Measurements from ENCODE around the gene ANGPTL4.
"Not testable (repeated sequence)": the region's sequence is repeated elsewhere in the genome, so short reads cannot be mapped to it uniquely, and the experiment has no call there.

Gene ANGPTL4

DNA sequence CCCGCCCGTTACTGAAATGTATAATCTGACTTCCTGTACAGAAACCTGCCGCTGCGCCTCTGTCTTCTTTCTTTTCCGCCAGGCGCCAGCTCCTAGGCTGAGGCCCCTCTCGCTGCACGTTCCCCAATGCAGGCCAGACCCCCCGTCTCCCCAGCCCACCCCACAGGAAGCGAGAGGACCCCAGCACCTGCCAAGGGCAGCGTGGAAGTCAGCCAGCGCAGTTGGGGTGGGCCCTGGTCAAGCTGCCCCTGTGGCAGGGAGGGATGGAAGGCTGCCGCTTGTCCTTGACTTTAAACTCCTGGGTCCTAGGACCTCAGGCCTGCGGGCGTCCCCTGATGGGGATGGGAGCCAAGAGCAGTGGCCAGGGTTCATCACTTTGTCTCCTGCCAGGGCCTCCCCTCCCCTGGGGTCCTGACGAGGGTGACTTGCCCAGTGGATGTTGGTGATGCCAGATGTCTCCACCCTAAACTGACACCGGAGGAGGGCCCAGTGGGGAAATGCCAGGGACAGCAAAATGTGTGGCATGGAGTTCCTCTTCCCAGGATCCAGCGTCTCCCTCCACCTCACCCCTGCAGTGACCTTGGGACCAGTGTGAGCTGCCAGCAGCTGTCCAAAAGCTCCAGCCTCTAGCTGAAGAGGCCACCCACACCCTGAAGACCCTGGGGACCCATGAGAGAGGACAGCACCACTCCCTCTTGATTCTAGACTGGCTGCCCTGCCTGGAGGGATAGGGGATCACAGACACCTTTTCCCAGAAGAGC lies 40.6 kb downstream of the ANGPTL4 start:
- TF ChIP-seq EZH2 (optimal IDR thresholded peaks at IDR 0.05; ENCODE audit: low read depth, low read length) (no peak), EZH2phosphoT487 (IDR thresholded peaks at IDR 0.05; ENCODE audit: low read length) (no peak)
- Histone ChIP-seq H3K4me1 (ENCODE audit: low read length) (no peaks in the 10 kb centered on the region), H3K27me3 (replicated peaks; ENCODE audit: insufficient read depth, low read length) (no peaks in the 10 kb centered on the region), H3K27ac (ENCODE audit: low read length) (no peak overlapping the region), H3K4me3 (ENCODE audit: low read length) (no peak overlapping the region), H3K4me2 (ENCODE audit: low read depth, low read length) (no peak overlapping the region), H3K9ac (ENCODE audit: low read length) (no peak overlapping the region), H3K36me3 (replicated peaks; ENCODE audit: insufficient read depth, low read length) (peaks cover 3% of the 10 kb centered on the region; the same call in 1 of the 2 replicates), H3K9me2 (replicated peaks; ENCODE audit: insufficient read depth, low read length) (no peaks in the 10 kb centered on the region), H3F3A (ENCODE audit: insufficient read depth, low read length) (no peaks in the 10 kb centered on the region), H4K20me1 (ENCODE audit: insufficient read depth, low read length) (no peaks in the 10 kb centered on the region), H3K79me2 (ENCODE audit: low read length) (peaks cover 8% of the 10 kb centered on the region), H3K9me3 (replicated peaks; ENCODE audit: insufficient read depth, low read length) (no peaks in the 10 kb centered on the region), H2AFZ (ENCODE audit: low read length) (no peak overlapping the region)
- DNase-seq = no peak

DNA sequence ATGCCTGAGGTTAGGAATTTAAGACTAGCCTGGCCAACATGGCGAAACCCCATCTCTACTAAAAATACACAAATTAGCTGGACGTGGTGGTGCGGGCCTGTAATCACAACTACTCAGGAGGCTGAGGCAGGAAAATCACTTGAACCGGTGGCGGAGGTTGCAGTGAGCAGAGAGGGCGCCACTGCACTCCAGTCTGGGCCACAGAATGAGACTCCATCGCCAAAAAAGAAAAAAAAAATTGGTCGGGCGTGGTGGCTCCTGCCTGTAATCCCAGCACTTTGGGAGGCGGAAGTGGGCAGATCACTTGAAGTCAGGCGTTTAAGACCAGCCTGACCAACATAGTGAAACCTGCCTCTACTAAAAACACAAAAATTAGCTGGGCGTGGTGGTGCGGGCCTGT lies 46.8 kb downstream of the ANGPTL4 start:
- H3K9ac ChIP-seq (ENCODE audit: low read length); H3K4me3 ChIP-seq (ENCODE audit: low read length); H3K36me3 ChIP-seq (replicated peaks; ENCODE audit: insufficient read depth, low read length); H3K9me2 ChIP-seq (replicated peaks; ENCODE audit: insufficient read depth, low read length); H3K27ac ChIP-seq (ENCODE audit: low read length); H3K79me2 ChIP-seq (ENCODE audit: low read length); DNase-seq; H2AFZ ChIP-seq (ENCODE audit: low read length); H4K20me1 ChIP-seq (ENCODE audit: insufficient read depth, low read length); H3K4me1 ChIP-seq (ENCODE audit: low read length); H3K4me2 ChIP-seq (ENCODE audit: low read depth, low read length); H3K9me3 ChIP-seq (replicated peaks; ENCODE audit: insufficient read depth, low read length); H3K27me3 ChIP-seq (replicated peaks; ENCODE audit: insufficient read depth, low read length); H3F3A ChIP-seq (ENCODE audit: insufficient read depth, low read length): not testable (repeated sequence)

DNA sequence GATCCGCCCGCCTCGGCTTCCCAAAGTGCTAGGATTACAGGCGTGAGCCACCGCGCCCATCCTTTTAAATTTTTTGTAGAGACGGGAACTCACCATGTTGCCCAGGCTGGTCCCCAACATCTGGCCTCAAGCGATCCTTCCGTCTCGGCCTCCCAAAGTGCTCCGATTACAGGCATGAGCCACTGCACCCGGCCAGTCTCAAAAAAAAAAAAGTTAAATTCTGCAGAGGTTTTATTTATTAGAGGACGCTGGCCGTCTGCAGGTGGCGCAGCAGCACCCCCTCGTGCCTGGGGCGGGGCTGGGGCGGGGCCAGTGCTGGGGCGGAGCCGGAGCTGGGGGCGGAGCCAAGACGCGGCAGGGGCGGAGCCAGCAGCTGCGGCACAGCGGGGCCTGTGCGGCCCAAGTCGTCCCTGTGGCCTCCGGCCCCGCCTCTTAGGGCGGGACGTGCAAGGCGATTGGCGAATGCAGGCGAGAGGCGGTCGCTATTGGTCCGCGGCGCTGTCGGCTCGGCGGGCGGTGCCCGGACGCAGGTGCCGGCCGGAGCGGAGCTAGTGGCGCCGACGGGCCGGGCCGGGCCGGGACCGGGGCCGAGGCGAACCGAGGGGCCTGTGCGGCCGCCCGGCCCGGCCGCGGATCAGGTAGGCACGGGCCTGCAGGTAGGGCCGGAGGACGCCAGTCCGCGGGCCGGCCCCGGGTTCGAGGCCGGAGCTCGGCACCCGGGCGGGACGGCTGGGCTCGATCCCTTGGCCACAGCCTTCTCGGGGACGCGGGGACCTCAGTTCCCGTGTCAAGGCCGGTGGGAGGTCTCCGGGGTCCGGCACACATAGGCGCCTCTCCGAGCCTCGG lies 49.1 kb downstream of the ANGPTL4 start, which contains the start of gene MARCHF2:
Gene MARCHF2, plus strand, starts transcription at position 523 of the 846 bp plus-strand sequence. CDS start 8,536 bp downstream, outside the sequence.
- H3K9ac ChIP-seq (ENCODE audit: low read length) = peak within 1 kb of the TSS; percentile 78

DNA sequence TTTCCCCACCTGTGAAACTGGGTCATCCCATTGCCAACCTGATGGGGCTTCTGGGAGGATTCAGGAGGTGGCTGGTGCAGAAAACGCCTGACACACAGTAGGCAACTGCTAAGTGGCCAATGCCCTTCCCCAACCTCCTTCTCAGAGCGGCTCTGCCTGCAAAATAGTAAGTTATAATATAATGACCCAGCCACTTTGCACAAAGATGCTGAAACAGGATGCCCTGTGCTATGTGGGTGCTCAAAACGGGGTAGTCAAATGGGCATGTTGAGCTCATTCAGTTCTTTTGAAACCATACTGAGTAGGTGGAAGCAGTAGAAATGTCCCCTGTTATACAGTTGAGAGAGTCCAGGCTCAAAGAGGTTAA lies 49.7 kb downstream of the ANGPTL4 start:
- H3K4me1 ChIP-seq (ENCODE audit: low read length) = peaks cover 3% of the 10 kb centered on the region; the same call in 1 of the 2 replicates
- H3K27ac ChIP-seq (ENCODE audit: low read length) = no peak overlapping the region
- no peaks in the 10 kb centered on the region for H4K20me1 ChIP-seq (ENCODE audit: insufficient read depth, low read length)
- H3K9ac ChIP-seq (ENCODE audit: low read length) = peak overlapping the region; percentile 78
- no peak for DNase-seq
- no peak for TF ChIP-seq EZH2phosphoT487 (IDR thresholded peaks at IDR 0.05; ENCODE audit: low read length)
- TF ChIP-seq, protein P1, sequence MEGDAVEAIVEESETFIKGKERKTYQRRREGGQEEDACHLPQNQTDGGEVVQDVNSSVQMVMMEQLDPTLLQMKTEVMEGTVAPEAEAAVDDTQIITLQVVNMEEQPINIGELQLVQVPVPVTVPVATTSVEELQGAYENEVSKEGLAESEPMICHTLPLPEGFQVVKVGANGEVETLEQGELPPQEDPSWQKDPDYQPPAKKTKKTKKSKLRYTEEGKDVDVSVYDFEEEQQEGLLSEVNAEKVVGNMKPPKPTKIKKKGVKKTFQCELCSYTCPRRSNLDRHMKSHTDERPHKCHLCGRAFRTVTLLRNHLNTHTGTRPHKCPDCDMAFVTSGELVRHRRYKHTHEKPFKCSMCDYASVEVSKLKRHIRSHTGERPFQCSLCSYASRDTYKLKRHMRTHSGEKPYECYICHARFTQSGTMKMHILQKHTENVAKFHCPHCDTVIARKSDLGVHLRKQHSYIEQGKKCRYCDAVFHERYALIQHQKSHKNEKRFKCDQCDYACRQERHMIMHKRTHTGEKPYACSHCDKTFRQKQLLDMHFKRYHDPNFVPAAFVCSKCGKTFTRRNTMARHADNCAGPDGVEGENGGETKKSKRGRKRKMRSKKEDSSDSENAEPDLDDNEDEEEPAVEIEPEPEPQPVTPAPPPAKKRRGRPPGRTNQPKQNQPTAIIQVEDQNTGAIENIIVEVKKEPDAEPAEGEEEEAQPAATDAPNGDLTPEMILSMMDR (IDR thresholded peaks at IDR 0.05; ENCODE audit: low read length) = no peak
- H2AFZ ChIP-seq (ENCODE audit: low read length) = peak overlapping the region; percentile 99
- H3K27me3 ChIP-seq (replicated peaks; ENCODE audit: insufficient read depth, low read length) = no peaks in the 10 kb centered on the region
- no peaks in the 10 kb centered on the region for H3K9me3 ChIP-seq (replicated peaks; ENCODE audit: insufficient read depth, low read length)
- H3F3A ChIP-seq (ENCODE audit: insufficient read depth, low read length) = no peaks in the 10 kb centered on the region
- no peaks in the 10 kb centered on the region for H3K9me2 ChIP-seq (replicated peaks; ENCODE audit: insufficient read depth, low read length)
- H3K79me2 ChIP-seq (ENCODE audit: low read length) = no peaks in the 10 kb centered on the region
- peak overlapping the region; percentile 82 for H3K4me3 ChIP-seq (ENCODE audit: low read length)
- H3K36me3 ChIP-seq (replicated peaks; ENCODE audit: insufficient read depth, low read length) = no peaks in the 10 kb centered on the region
- peak overlapping the region; percentile 93 for H3K4me2 ChIP-seq (ENCODE audit: low read depth, low read length)

More for the DNA sequence above, 49.1 kb downstream of the ANGPTL4 start, which contains the start of gene MARCHF2:
- Histone ChIP-seq H3K79me2 (ENCODE audit: low read length) (no peaks in the 10 kb centered on the region), H3K27ac (ENCODE audit: low read length) (no peak within 1 kb of the TSS), H3K4me2 (ENCODE audit: low read depth, low read length) (peak within 1 kb of the TSS; percentile 93), H3F3A (ENCODE audit: insufficient read depth, low read length) (no peaks in the 10 kb centered on the region), H3K9me2 (replicated peaks; ENCODE audit: insufficient read depth, low read length) (no peaks in the 10 kb centered on the region), H2AFZ (ENCODE audit: low read length) (peak within 1 kb of the TSS; percentile 99), H3K9me3 (replicated peaks; ENCODE audit: insufficient read depth, low read length) (no peaks in the 10 kb centered on the region), H4K20me1 (ENCODE audit: insufficient read depth, low read length) (no peaks in the 10 kb centered on the region), H3K36me3 (replicated peaks; ENCODE audit: insufficient read depth, low read length) (no peaks in the 10 kb centered on the region), H3K4me1 (ENCODE audit: low read length) (peaks cover 3% of the 10 kb centered on the region; the same call in 1 of the 2 replicates), H3K4me3 (ENCODE audit: low read length) (peak within 1 kb of the TSS; percentile 82), H3K27me3 (replicated peaks; ENCODE audit: insufficient read depth, low read length) (no peaks in the 10 kb centered on the region)
- DNase-seq = peak; percentile 99
- TF ChIP-seq EZH2 (optimal IDR thresholded peaks at IDR 0.05; ENCODE audit: low read depth, low read length) = no peak
- TF ChIP-seq EZH2phosphoT487 (IDR thresholded peaks at IDR 0.05; ENCODE audit: low read length) = no peak
- TF ChIP-seq, protein P1 (IDR thresholded peaks at IDR 0.05; ENCODE audit: low read length) = peak; percentile 62
